ENCODE results near the gene ANKRD12. TPM values are rescaled to one million over a fixed set of nuclear protein-coding genes. Genes with fewer than 3 reads are reported as not detected.
A peak's percentile ranks its signal among the peaks of the same experiment; 100 is the strongest.

Gene ANKRD12
- total RNA-seq, 1 donor from 2014 or later, result 47.6 TPM

GRCh38 chr18:9109523-9109922 lies 27.1 kb upstream of the ANKRD12 start:
- no peak for TF ChIP-seq CTCF (IDR thresholded peaks at IDR 0.05; ENCODE audit: unreplicated experiment)
- Mint-ChIP-seq H3K27me3 (ENCODE audit: low read depth) (no peaks in the 10 kb centered on the region), H3K4me1 (peaks cover 51% of the 10 kb centered on the region), H3K4me3 (no peak overlapping the region), H3K27ac (peak overlapping the region; percentile 79), H3K9me3 (no peaks in the 10 kb centered on the region), H3K36me3 (peaks cover 2% of the 10 kb centered on the region)
- DNase-seq (ENCODE audit: low spot score in 2 of 2, unreplicated experiment in 2 of 2), result no peak

- peaks cover 5% of the 10 kb centered on the region for H3K36me3 Mint-ChIP-seq
- no peak for TF ChIP-seq CTCF (IDR thresholded peaks at IDR 0.05; ENCODE audit: unreplicated experiment)
- H3K4me3 Mint-ChIP-seq, result no peak overlapping the region
- no peak for DNase-seq (ENCODE audit: low spot score in 2 of 2, unreplicated experiment in 2 of 2)
- H3K27me3 Mint-ChIP-seq (ENCODE audit: low read depth), result no peaks in the 10 kb centered on the region
- no peaks in the 10 kb centered on the region for H3K9me3 Mint-ChIP-seq
- peak overlapping the region; percentile 51 for H3K27ac Mint-ChIP-seq
- H3K4me1 Mint-ChIP-seq, result peaks cover 31% of the 10 kb centered on the region
Observed at GRCh38 chr18:9113468-9114149, 23.0 kb upstream of the ANKRD12 start.

DNA sequence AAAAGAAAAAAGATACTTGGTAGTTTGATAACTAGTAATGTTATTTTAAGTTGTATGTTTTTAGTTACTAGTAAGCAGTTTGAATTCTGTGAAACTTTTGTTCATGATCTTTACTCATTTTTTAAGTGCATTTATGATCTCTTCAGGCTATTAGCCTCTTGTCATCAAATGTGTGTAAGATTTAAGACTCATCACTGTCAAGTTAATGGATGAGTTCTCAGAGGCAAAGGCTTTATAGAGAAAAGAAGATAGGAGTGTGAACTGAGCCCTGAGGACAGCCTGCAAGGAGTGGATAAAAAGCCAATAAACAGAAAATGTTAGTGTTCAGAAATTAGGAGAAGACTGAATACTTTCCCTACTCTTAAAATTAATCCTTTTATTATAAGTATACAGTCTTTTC lies 20.6 kb upstream of the ANKRD12 start:
- no peaks in the 10 kb centered on the region for H3K27me3 Mint-ChIP-seq (ENCODE audit: low read depth)
- peaks cover 9% of the 10 kb centered on the region for H3K36me3 Mint-ChIP-seq
- no peak overlapping the region for H3K4me3 Mint-ChIP-seq
- H3K27ac Mint-ChIP-seq, result peak overlapping the region; percentile 86
- H3K9me3 Mint-ChIP-seq, result no peaks in the 10 kb centered on the region
- no peak for TF ChIP-seq CTCF (IDR thresholded peaks at IDR 0.05; ENCODE audit: unreplicated experiment)
- no peak for DNase-seq (ENCODE audit: low spot score in 2 of 2, unreplicated experiment in 2 of 2)
- peaks cover 17% of the 10 kb centered on the region for H3K4me1 Mint-ChIP-seq

GRCh38 chr18:9117980-9118841 lies 18.4 kb upstream of the ANKRD12 start:
- H3K36me3 Mint-ChIP-seq, result peaks cover 7% of the 10 kb centered on the region
- no peaks in the 10 kb centered on the region for H3K9me3 Mint-ChIP-seq
- TF ChIP-seq CTCF (IDR thresholded peaks at IDR 0.05; ENCODE audit: unreplicated experiment), result no peak
- peaks cover 17% of the 10 kb centered on the region for H3K4me1 Mint-ChIP-seq
- no peak overlapping the region for H3K4me3 Mint-ChIP-seq
- no peaks in the 10 kb centered on the region for H3K27me3 Mint-ChIP-seq (ENCODE audit: low read depth)
- H3K27ac Mint-ChIP-seq, result peak overlapping the region; percentile 22
- no peak for DNase-seq (ENCODE audit: low spot score in 2 of 2, unreplicated experiment in 2 of 2)

- H3K4me1 Mint-ChIP-seq, result peaks cover 16% of the 10 kb centered on the region
- no peaks in the 10 kb centered on the region for H3K9me3 Mint-ChIP-seq
- no peaks in the 10 kb centered on the region for H3K27me3 Mint-ChIP-seq (ENCODE audit: low read depth)
- H3K27ac Mint-ChIP-seq, result no peak overlapping the region
- peaks cover 22% of the 10 kb centered on the region for H3K36me3 Mint-ChIP-seq
- TF ChIP-seq CTCF (IDR thresholded peaks at IDR 0.05; ENCODE audit: unreplicated experiment), result no peak
- no peak for DNase-seq (ENCODE audit: low spot score in 2 of 2, unreplicated experiment in 2 of 2)
- no peak overlapping the region for H3K4me3 Mint-ChIP-seq
Observed at GRCh38 chr18:9120796-9121195, 15.8 kb upstream of the ANKRD12 start.
